Keratinocyte (primary cell): ENCODE results near the gene DOP1B. TPM values are rescaled to one million over a fixed set of nuclear protein-coding genes. Genes with fewer than 3 reads are reported as not detected.
A peak's percentile ranks its signal among the peaks of the same experiment; 100 is the strongest.

Source experiments
- DNase-seq: peaks from one replicate; pipeline ENCODE4 v3.0.0-alpha.2; 2011; ENCODE audit warnings: low read depth, missing footprints, low spot score
- FAIRE-seq: peaks from 2 replicates; lab custom pipeline; 2011; peaks lifted over from hg19 to GRCh38; lab: Jason Lieb, UNC
- H2AFZ ChIP-seq: 2 replicates; pipeline ENCODE4 v1.6.0; 2012; ENCODE audit warnings: low read length, control low read depth, inconsistent platforms; ENCODE audit not compliant: control insufficient read depth
- H3K27ac ChIP-seq: 2 replicates; pipeline ENCODE4 v1.5.1; 2011; ENCODE audit warnings: low read length; ENCODE audit not compliant: control insufficient read depth, insufficient read depth
- H3K27me3 ChIP-seq: 3 replicates; pipeline ENCODE4 v1.6.0; 2011; ENCODE audit warnings: low read length; ENCODE audit not compliant: control insufficient read depth, insufficient read depth; ENCODE audit errors: extremely low read depth
- H3K36me3 ChIP-seq, 2 experiments: 2 replicates in 1 of 2; 3 replicates in 1 of 2; pipeline ENCODE4 v1.5.1; 2011; ENCODE audit warnings: low read length in 2 of 2, mild to moderate bottlenecking in 1 of 2; ENCODE audit not compliant: control insufficient read depth in 2 of 2, insufficient read depth in 2 of 2; ENCODE audit errors: extremely low read depth in 1 of 2
- H3K4me1 ChIP-seq: 3 replicates; pipeline ENCODE4 v1.5.1; 2011; ENCODE audit warnings: low read length; ENCODE audit not compliant: control insufficient read depth, insufficient read depth; ENCODE audit errors: extremely low read depth
- H3K4me2 ChIP-seq: 3 replicates; pipeline ENCODE4 v1.6.0; 2011; ENCODE audit warnings: low read depth, low read length; ENCODE audit not compliant: control insufficient read depth, insufficient read depth; ENCODE audit errors: extremely low read depth
- H3K4me3 ChIP-seq, 3 experiments: fragments of 200-600 bp in 1 of 3; sonication (generic) in 1 of 3; 2 replicates in 2 of 3; 3 replicates in 1 of 3; pipeline ENCODE4 v1.5.1; 2011 to 2016; ENCODE audit warnings: low read length in 3 of 3, mild to moderate bottlenecking in 3 of 3, control low read depth in 2 of 3, inconsistent platforms in 1 of 3, low read depth in 1 of 3, mixed read lengths in 1 of 3, mixed run types in 1 of 3, moderate library complexity in 1 of 3; ENCODE audit not compliant: control insufficient read depth in 2 of 3, insufficient read depth in 2 of 3; ENCODE audit errors: extremely low read depth in 1 of 3
- H3K79me2 ChIP-seq: 2 replicates; pipeline ENCODE4 v1.6.0; 2012; ENCODE audit warnings: low read length; ENCODE audit not compliant: control insufficient read depth, insufficient read depth
- H3K9ac ChIP-seq: 3 replicates; pipeline ENCODE4 v1.6.0; 2011; ENCODE audit warnings: low read length; ENCODE audit not compliant: control insufficient read depth, insufficient read depth; ENCODE audit errors: extremely low read depth
- H3K9me1 ChIP-seq: 3 replicates; pipeline ENCODE4 v1.6.0; 2011; ENCODE audit warnings: low read length; ENCODE audit not compliant: control insufficient read depth, insufficient read depth; ENCODE audit errors: extremely low read depth
- H3K9me3 ChIP-seq: 2 replicates; pipeline ENCODE4 v1.5.1; 2012; ENCODE audit warnings: low read depth, low read length; ENCODE audit not compliant: control insufficient read depth
- H4K20me1 ChIP-seq: 3 replicates; pipeline ENCODE4 v1.6.0; 2011; ENCODE audit warnings: low read length; ENCODE audit not compliant: control insufficient read depth, insufficient read depth; ENCODE audit errors: extremely low read depth
- CTCF ChIP-seq, 3 experiments: IDR thresholded peaks in 1 of 3; conservative IDR thresholded peaks in 1 of 3; optimal IDR thresholded peaks in 1 of 3; 2 replicates in 2 of 3; 3 replicates in 1 of 3; pipeline versions ENCODE3 to v1.5.1; 2011; ENCODE audit warnings: low read length in 3 of 3, mild to moderate bottlenecking in 3 of 3, moderate library complexity in 2 of 3, control low read depth in 1 of 3, inconsistent platforms in 1 of 3; ENCODE audit not compliant: insufficient read depth in 2 of 3; ENCODE audit errors: extremely low read depth in 1 of 3
- EZH2 ChIP-seq: IDR thresholded peaks from one replicate; pipeline ENCODE4 v1.6.1; 2012; ENCODE audit warnings: inconsistent platforms, mild to moderate bottlenecking, low read length, moderate library complexity
- dilution Hi-C: fragments of 300-500 bp; cut with MboI; formaldehyde crosslinking; loops from one replicate; pipeline ENCODE4 v1.7.0; 2020; ENCODE audit warnings: low sequenced_read_pairs; ENCODE audit not compliant: extremely low pct_ligation_motif_present
- polyA plus RNA-seq, 5 experiments: library from polyadenylated mRNA; depleted of rRNA in 3 of 5; stranded (reverse) in 3 of 5; stranded (forward) in 1 of 5; unstranded in 1 of 5; fragments of >200 nt; gene quantifications; 1 replicate in 1 of 5; 2 replicates in 3 of 5; 3 replicates in 1 of 5; pipeline versions ENCODE4 v1.2.1 to v1.2.3, GENCODE V29; 2011 to 2012; ENCODE audit warnings: missing spikeins in 2 of 5, low read depth in 1 of 5, low replicate concordance in 1 of 5

The DOP1B gene
- polyA plus RNA-seq, 1 donor (not counting 4 experiments of a cell fraction or from before 2014, with no cell fraction given), result 2.9 TPM

- no peak overlapping the region for H3K27ac ChIP-seq
- H3K9me3 ChIP-seq, result no peaks in the 10 kb centered on the region
- TF ChIP-seq EZH2 (no peak), CTCF (optimal IDR thresholded peaks at IDR 0.05 in 1 of 3, IDR thresholded peaks at IDR 0.05 in 1 of 3, conservative IDR thresholded peaks at IDR 0.05 in 1 of 3; ENCODE audit: extremely low read depth in 1 of 3, insufficient read depth in 2 of 3, low read length in 3 of 3) (no peak)
- DNase-seq, result no peak
- H2AFZ ChIP-seq, result no peak overlapping the region
- H4K20me1 ChIP-seq, result no peaks in the 10 kb centered on the region
- no peaks in the 10 kb centered on the region for H3K4me1 ChIP-seq
- no peak overlapping the region for H3K4me2 ChIP-seq
- no peaks in the 10 kb centered on the region for H3K79me2 ChIP-seq
- no peak overlapping the region for H3K4me3 ChIP-seq
- no peaks in the 10 kb centered on the region for H3K27me3 ChIP-seq
- H3K36me3 ChIP-seq, result peaks cover 0 to 1% of the 10 kb centered on the region in 2 experiments
- dilution Hi-C loops, result no loop called here
- no peaks in the 10 kb centered on the region for H3K9me1 ChIP-seq
- no peak for FAIRE-seq
- H3K9ac ChIP-seq, result no peak overlapping the region
These were observed 6.6 kb upstream of the DOP1B start for GRCh38 chr21:36149788-36150711.

- peaks cover 11% of the 10 kb centered on the region for H3K4me1 ChIP-seq
- peak overlapping the region; percentile 88 for H2AFZ ChIP-seq
- TF ChIP-seq CTCF (optimal IDR thresholded peaks at IDR 0.05 in 1 of 3, IDR thresholded peaks at IDR 0.05 in 1 of 3, conservative IDR thresholded peaks at IDR 0.05 in 1 of 3; ENCODE audit: extremely low read depth in 1 of 3, insufficient read depth in 2 of 3, low read length in 3 of 3) (no peak), EZH2 (no peak)
- H3K9me3 ChIP-seq, result no peaks in the 10 kb centered on the region
- H3K36me3 ChIP-seq, result no peaks in the 10 kb centered on the region
- dilution Hi-C loops, result no loop called here
- H3K27ac ChIP-seq, result peak overlapping the region; percentile 71
- no peaks in the 10 kb centered on the region for H4K20me1 ChIP-seq
- H3K27me3 ChIP-seq, result no peaks in the 10 kb centered on the region
- H3K4me3 ChIP-seq, result peak overlapping the region; percentile 42 to 71 (median 58)
- DNase-seq, result no peak
- H3K9ac ChIP-seq, result peak overlapping the region; percentile 89
- peak overlapping the region; percentile 69 for H3K4me2 ChIP-seq
- H3K79me2 ChIP-seq, result no peaks in the 10 kb centered on the region
- no peaks in the 10 kb centered on the region for H3K9me1 ChIP-seq
- peak; percentile 61 for FAIRE-seq
These were observed 853 bp upstream of the DOP1B start for GRCh38 chr21:36155603-36156338.
